Hepatocyte (in vitro differentiated cells): ENCODE results near the gene HMG20A.

Experiments
- CTCF ChIP-seq: fragments of 200-600 bp; sonication (generic); IDR thresholded peaks from 2 replicates; pipeline ENCODE4 v1.5.1; 2016; ENCODE audit warnings: antibody characterized with exemption, mild to moderate bottlenecking; ENCODE audit not compliant: poor library complexity
- EZH2phosphoT487 ChIP-seq: fragments of 200-600 bp; sonication (generic); IDR thresholded peaks from one replicate; pipeline ENCODE4 v1.6.1; 2018; ENCODE audit warnings: antibody characterized with exemption, mild to moderate bottlenecking, low read depth, moderate library complexity; ENCODE audit not compliant: unreplicated experiment, severe bottlenecking

- TF ChIP-seq CTCF = no peak
- TF ChIP-seq EZH2phosphoT487 = no peak
Measured at GRCh38 chr15:77487469-77487842, 66.8 kb downstream of the HMG20A start.
